A673 (cell line): ENCODE measurements around the gene PF4V1. TPM values are rescaled to one million over a fixed set of nuclear protein-coding genes. Genes with fewer than 3 reads are reported as not detected.

ENCODE experiments used
- BruUV-seq: library from RNA; stranded (reverse); fragments of 400-500 nt; replicated peaks from 2 replicates; lab custom pipeline; 2021; lab: Mats Ljungman, UMichigan
- CTCF ChIA-PET: fragments of 300-600 bp; sonication (Branson Sonifier 250); formaldehyde crosslinking; loops from one replicate; lab custom pipeline; 2022; ENCODE audit warnings: antibody characterized with exemption; lab: Charles Lee
- POLR2A ChIA-PET: fragments of 300-600 bp; sonication (Branson Sonifier 250); formaldehyde crosslinking; loops from one replicate; lab custom pipeline; 2022; ENCODE audit warnings: antibody characterized with exemption; ENCODE audit not compliant: low non-redundant PET; lab: Charles Lee
- DNase-seq: peaks from one replicate; pipeline ENCODE4 v3.0.0-alpha.2; 2015; ENCODE audit warnings: low spot score
- H3K27ac ChIP-seq: fragments of 200-600 bp; sonication (generic); 2 replicates; pipeline ENCODE4 v1.5.1; 2016; ENCODE audit warnings: mixed run types, low read depth, mild to moderate bottlenecking, mixed read lengths, antibody characterized with exemption, low read length; ENCODE audit not compliant: poor library complexity, severe bottlenecking
- H3K27me3 ChIP-seq: fragments of 200-600 bp; sonication (generic); replicated peaks from 2 replicates; pipeline ENCODE4 v1.6.1; 2017; ENCODE audit warnings: mixed run types, low read depth, mild to moderate bottlenecking, mixed read lengths, antibody characterized with exemption, low read length; ENCODE audit not compliant: insufficient read depth, poor library complexity
- H3K36me3 ChIP-seq: fragments of 200-600 bp; sonication (generic); 2 replicates; pipeline ENCODE4 v1.6.1; 2016; ENCODE audit warnings: mixed run types, mild to moderate bottlenecking, mixed read lengths, antibody characterized with exemption, low read length; ENCODE audit not compliant: insufficient read depth, poor library complexity, severe bottlenecking
- H3K4me1 ChIP-seq: fragments of 200-600 bp; sonication (generic); 2 replicates; pipeline ENCODE4 v1.6.1; 2017; ENCODE audit warnings: mixed run types, mild to moderate bottlenecking, mixed read lengths, antibody characterized with exemption, low read length; ENCODE audit not compliant: insufficient read depth, poor library complexity, severe bottlenecking
- H3K4me3 ChIP-seq: fragments of 200-600 bp; sonication (generic); 2 replicates; pipeline ENCODE4 v1.5.1; 2016; ENCODE audit warnings: low read depth, mixed run types, mild to moderate bottlenecking, mixed read lengths, low read length; ENCODE audit not compliant: poor library complexity, severe bottlenecking
- H3K9me3 ChIP-seq: fragments of 200-600 bp; sonication (generic); 2 replicates; pipeline ENCODE4 v1.6.1; 2016; ENCODE audit warnings: mixed run types, low read depth, mild to moderate bottlenecking, mixed read lengths, antibody characterized with exemption, low read length; ENCODE audit not compliant: poor library complexity, severe bottlenecking
- CTCF ChIP-seq: fragments of 300-800, 200-600 bp; sonication (generic); conservative IDR thresholded peaks from 2 replicates; pipeline ENCODE4 v1.5.1; 2017; ENCODE audit warnings: low read depth, mild to moderate bottlenecking, antibody characterized with exemption, low read length, moderate library complexity, mixed read lengths
- EZH2 ChIP-seq: fragments of 200-600 bp; sonication (generic); IDR thresholded peaks from 2 replicates; pipeline ENCODE4 v1.6.1; 2017; ENCODE audit warnings: borderline replicate concordance, low read depth, mild to moderate bottlenecking, mixed read lengths, antibody characterized with exemption, low read length; ENCODE audit not compliant: poor library complexity, severe bottlenecking
- intact Hi-C: fragments of 100-400 bp; cut with micrococcal nuclease; formaldehyde crosslinking; loops from one replicate; pipeline ENCODE4 v1.10.0; 2022; ENCODE audit not compliant: unreplicated experiment
- total RNA-seq: library from RNA; stranded (reverse); gene quantifications from 2 replicates; pipeline ENCODE4 v1.2.3, GENCODE V29; 2021

PF4V1 gene
- total RNA-seq, 1 experiment from 2014 or later = not detected

- TF ChIP-seq CTCF (no peak), EZH2 (no peak)
- no peak overlapping the region for H3K4me3 ChIP-seq
- H3K27ac ChIP-seq = no peak overlapping the region
- intact Hi-C loops = no loop called here
- BruUV-seq = no TSS peak
- H3K36me3 ChIP-seq = no peaks in the 10 kb centered on the region
- CTCF ChIA-PET = no interaction called here
- H3K4me1 ChIP-seq = no peaks in the 10 kb centered on the region
- H3K27me3 ChIP-seq = no peaks in the 10 kb centered on the region
- DNase-seq = no peak
- POLR2A ChIA-PET = no interaction called here
- no peaks in the 10 kb centered on the region for H3K9me3 ChIP-seq
Observed at GRCh38 chr4:73874386-73874785, 21.3 kb downstream of the PF4V1 start.

GRCh38 chr4:73875401-73875800, 22.3 kb downstream of the PF4V1 start:
- Histone ChIP-seq H3K4me1 (no peaks in the 10 kb centered on the region), H3K27ac (no peak overlapping the region), H3K4me3 (no peak overlapping the region), H3K9me3 (no peaks in the 10 kb centered on the region), H3K27me3 (no peaks in the 10 kb centered on the region), H3K36me3 (no peaks in the 10 kb centered on the region)
- no TSS peak for BruUV-seq
- TF ChIP-seq EZH2 (no peak), CTCF (no peak)
- no peak for DNase-seq
- CTCF ChIA-PET = no interaction called here
- POLR2A ChIA-PET = no interaction called here
- intact Hi-C loops = no loop called here

GRCh38 chr4:73883306-73883705, 30.2 kb downstream of the PF4V1 start:
- H3K4me1 ChIP-seq = peaks cover 28% of the 10 kb centered on the region
- H3K36me3 ChIP-seq = no peaks in the 10 kb centered on the region
- no peak overlapping the region for H3K4me3 ChIP-seq
- intact Hi-C loops = no loop called here
- ChIA-PET POLR2A (interaction anchor here (0.5 kb wide), 1 partner anchor 308 kb away, joined by 3 read pairs; no protein-coding TSS in a partner anchor), CTCF (no interaction called here)
- H3K9me3 ChIP-seq = no peaks in the 10 kb centered on the region
- peak; percentile 57 for DNase-seq
- TF ChIP-seq CTCF (no peak), EZH2 (no peak)
- H3K27ac ChIP-seq = no peak overlapping the region
- no peaks in the 10 kb centered on the region for H3K27me3 ChIP-seq
- BruUV-seq = no TSS peak
